CD14-positive monocyte (primary cell): Measurements from ENCODE around the gene IGFN1. TPM values are rescaled to one million over a fixed set of nuclear protein-coding genes. Genes with fewer than 3 reads are reported as not detected.
"Not testable (repeated sequence)": the region's sequence is repeated elsewhere in the genome, so short reads cannot be mapped to it uniquely, and the experiment has no call there.

Source experiments
- DNase-seq, 3 donors: peaks; one replicate each; pipeline ENCODE4 v3.0.0-alpha.2; 2011 to 2022
- H2AFZ ChIP-seq: 2 replicates; pipeline ENCODE4 v1.6.0; 2012; ENCODE audit warnings: mild to moderate bottlenecking, low read depth, low read length, inconsistent platforms; ENCODE audit not compliant: insufficient read depth, poor library complexity, severe bottlenecking
- H3K27ac ChIP-seq, 2 donors: 1 replicate in 1 of 2; 2 replicates in 1 of 2; pipeline ENCODE4 v1.5.1; 2012 to 2013; ENCODE audit warnings: low read length in 2 of 2, control low read depth in 1 of 2, inconsistent platforms in 1 of 2, low read depth in 1 of 2, mild to moderate bottlenecking in 1 of 2
- H3K27me3 ChIP-seq, 2 donors: one replicate each; pipeline versions ENCODE4 v1.6.0 to v1.6.1; 2011 to 2013; ENCODE audit warnings: low read length in 2 of 2; ENCODE audit not compliant: control insufficient read depth in 2 of 2, insufficient read depth in 2 of 2
- H3K36me3 ChIP-seq, 2 donors: replicated peaks in 1 of 2; 1 replicate in 1 of 2; 2 replicates in 1 of 2; pipeline versions ENCODE4 v1.5.1 to v1.6.1; 2012 to 2013; ENCODE audit warnings: low read length in 2 of 2, control low read depth in 1 of 2, inconsistent platforms in 1 of 2, mild to moderate bottlenecking in 1 of 2; ENCODE audit not compliant: insufficient read depth in 2 of 2, control insufficient read depth in 1 of 2
- H3K4me1 ChIP-seq, 2 donors: 1 replicate in 1 of 2; 2 replicates in 1 of 2; pipeline versions ENCODE4 v1.5.1 to v1.6.1; 2012 to 2013; ENCODE audit warnings: low read length in 2 of 2, control low read depth in 1 of 2, inconsistent platforms in 1 of 2, mild to moderate bottlenecking in 1 of 2, moderate library complexity in 1 of 2; ENCODE audit not compliant: insufficient read depth in 2 of 2, control insufficient read depth in 1 of 2
- H3K4me2 ChIP-seq: replicated peaks from 2 replicates; pipeline ENCODE3; 2012; ENCODE audit warnings: low read length, moderate library complexity, mild to moderate bottlenecking; ENCODE audit not compliant: poor library complexity, severe bottlenecking; ENCODE audit errors: extremely low read depth
- H3K4me3 ChIP-seq, 3 experiments: fragments of 200-600 bp in 1 of 3; sonication (generic) in 1 of 3; replicated peaks in 1 of 3; 1 replicate in 2 of 3; 2 replicates in 1 of 3; pipeline ENCODE4 v1.5.1; 2011 to 2013; ENCODE audit warnings: low read length in 3 of 3, mild to moderate bottlenecking in 3 of 3, control low read depth in 2 of 3, low read depth in 2 of 3, inconsistent platforms in 1 of 3, moderate library complexity in 1 of 3
- H3K79me2 ChIP-seq: 2 replicates; pipeline ENCODE4 v1.6.0; 2012; ENCODE audit warnings: mild to moderate bottlenecking, control low read depth, inconsistent platforms, low read length, moderate library complexity; ENCODE audit not compliant: insufficient read depth
- H3K9ac ChIP-seq: 2 replicates; pipeline ENCODE4 v1.6.0; 2017; ENCODE audit warnings: low read length, mild to moderate bottlenecking; ENCODE audit not compliant: insufficient read depth, poor library complexity, severe bottlenecking
- H3K9me3 ChIP-seq, 2 donors: replicated peaks in 1 of 2; 1 replicate in 1 of 2; 2 replicates in 1 of 2; pipeline versions ENCODE4 v1.5.1 to v1.6.1; 2012 to 2013; ENCODE audit warnings: low read length in 2 of 2, control low read depth in 1 of 2; ENCODE audit not compliant: control insufficient read depth in 1 of 2, insufficient read depth in 1 of 2
- H4K20me1 ChIP-seq: 2 replicates; pipeline ENCODE4 v1.6.0; 2012; ENCODE audit warnings: mild to moderate bottlenecking, low read length, control low read depth, moderate library complexity; ENCODE audit not compliant: insufficient read depth
- H3K27ac Mint-ChIP-seq, 7 donors: one replicate each; pipeline ENCODE4 v1.8.0; 2020; ENCODE audit warnings: mild to moderate bottlenecking in 7 of 7, mixed read lengths in 7 of 7, moderate library complexity in 6 of 7, inconsistent platforms in 2 of 7
- H3K27me3 Mint-ChIP-seq, 3 donors: one replicate each; pipeline ENCODE4 v1.8.0; 2021 to 2022; ENCODE audit warnings: low read depth in 3 of 3, mild to moderate bottlenecking in 3 of 3, mixed read lengths in 3 of 3, moderate library complexity in 3 of 3, inconsistent platforms in 1 of 3
- H3K36me3 Mint-ChIP-seq, 2 donors: one replicate each; pipeline ENCODE4 v1.8.0; 2020; ENCODE audit warnings: mixed read lengths in 2 of 2, inconsistent platforms in 1 of 2, mild to moderate bottlenecking in 1 of 2
- H3K4me1 Mint-ChIP-seq: one replicate; pipeline ENCODE4 v1.8.0; 2020; ENCODE audit warnings: mild to moderate bottlenecking, mixed read lengths
- H3K4me3 Mint-ChIP-seq, 2 donors: one replicate each; pipeline ENCODE4 v1.8.0; 2020; ENCODE audit warnings: mild to moderate bottlenecking in 2 of 2, mixed read lengths in 2 of 2, moderate library complexity in 1 of 2
- H3K9me3 Mint-ChIP-seq, 7 donors: one replicate each; pipeline ENCODE4 v1.8.0; 2020 to 2022; ENCODE audit warnings: mixed read lengths in 7 of 7, mild to moderate bottlenecking in 6 of 7, moderate library complexity in 6 of 7, inconsistent platforms in 2 of 7
- CTCF ChIP-seq: fragments of 200-600 bp; IDR thresholded peaks from one replicate; pipeline ENCODE4 v1.8.0; 2022; ENCODE audit warnings: antibody characterized with exemption, mild to moderate bottlenecking
- WGBS: methylation state at CpG from one replicate; pipeline ENCODE4 v1.1.5; 2013; ENCODE audit warnings: missing lambda C conversion rate; ENCODE audit not compliant: insufficient coverage; 5-methylcytosine and 5-hydroxymethylcytosine counted together
- intact Hi-C, 2 donors: fragments of 100-400 bp; cut with micrococcal nuclease; formaldehyde crosslinking; loops; one replicate each; pipeline versions ENCODE4 v1.15.0 to v1.15.1; 2023
- polyA plus RNA-seq, 3 donors: library from polyadenylated mRNA; depleted of rRNA in 1 of 3; unstranded in 2 of 3; stranded (reverse) in 1 of 3; fragments of 300-500 nt in 2 of 3; fragments of >200 nt in 1 of 3; fragmentation: Illumina TruSeq in 2 of 3; gene quantifications; 1 replicate in 2 of 3; 2 replicates in 1 of 3; pipeline ENCODE4 v1.2.3, GENCODE V29; 2012 to 2021

IGFN1 gene
- polyA plus RNA-seq, 3 donors: not detected

- Mint-ChIP-seq H3K27me3 (peaks cover 0 to 7% (median 0%) of the 10 kb centered on the region in 3 donors), H3K9me3 (peaks cover 0 to 5% (median 0%) of the 10 kb centered on the region in 7 donors), H3K27ac (no peak overlapping the region), H3K4me3 (no peak overlapping the region), H3K36me3 (no peaks in the 10 kb centered on the region), H3K4me1 (peaks cover 16% of the 10 kb centered on the region)
- H3K36me3 ChIP-seq: peaks cover 0 to 3% of the 10 kb centered on the region in 2 donors
- TF ChIP-seq CTCF: no peak
- no peaks in the 10 kb centered on the region for H3K27me3 ChIP-seq
- H3K4me2 ChIP-seq: no peak overlapping the region
- no peak for DNase-seq
- peaks cover 3% of the 10 kb centered on the region for H3K79me2 ChIP-seq
- no peak overlapping the region for H3K4me3 ChIP-seq
- no peaks in the 10 kb centered on the region for H3K9me3 ChIP-seq
- no peaks in the 10 kb centered on the region for H4K20me1 ChIP-seq
- H3K4me1 ChIP-seq: peaks cover 14 to 17% of the 10 kb centered on the region in 2 donors
- H2AFZ ChIP-seq: no peak overlapping the region
- intact Hi-C loops: no loop called here
- no peak overlapping the region for H3K9ac ChIP-seq
- no peak overlapping the region for H3K27ac ChIP-seq
Measured at GRCh38 chr1:201156819-201157218, 33.8 kb upstream of the IGFN1 start.

GRCh38 chr1:201157949-201158348, 32.7 kb upstream of the IGFN1 start:
- intact Hi-C loops: no loop called here
- Histone ChIP-seq H3K79me2 (peaks cover 3% of the 10 kb centered on the region), H4K20me1 (no peaks in the 10 kb centered on the region), H3K4me2 (no peak overlapping the region), H3K27ac (no peak overlapping the region), H3K4me1 (peaks cover 14 to 17% of the 10 kb centered on the region in 2 donors), H3K36me3 (no peaks in the 10 kb centered on the region), H3K9ac (no peak overlapping the region), H3K27me3 (no peaks in the 10 kb centered on the region), H2AFZ (no peak overlapping the region), H3K9me3 (no peaks in the 10 kb centered on the region), H3K4me3 (no peak overlapping the region)
- no peaks in the 10 kb centered on the region for H3K36me3 Mint-ChIP-seq
- H3K9me3 Mint-ChIP-seq: peaks cover 0 to 5% (median 0%) of the 10 kb centered on the region in 7 donors
- peak overlapping the region in 2 of 7 donors; percentile 62 for H3K27ac Mint-ChIP-seq
- peaks cover 14% of the 10 kb centered on the region for H3K4me1 Mint-ChIP-seq
- no CpG with 5 or more reads among the region's 2 CpGs for WGBS
- H3K4me3 Mint-ChIP-seq: no peak overlapping the region
- no peak for DNase-seq
- TF ChIP-seq CTCF: no peak
- H3K27me3 Mint-ChIP-seq: peaks cover 0 to 7% (median 0%) of the 10 kb centered on the region in 3 donors

GRCh38 chr1:201163036-201163435, 27.6 kb upstream of the IGFN1 start:
- H3K4me1 Mint-ChIP-seq, H3K9me3 ChIP-seq, H3K36me3 ChIP-seq, H3K9ac ChIP-seq, DNase-seq, H2AFZ ChIP-seq, H3K4me3 ChIP-seq, H3K4me3 Mint-ChIP-seq, H3K4me2 ChIP-seq, intact Hi-C loops, H4K20me1 ChIP-seq, H3K4me1 ChIP-seq, H3K27me3 Mint-ChIP-seq, H3K27ac ChIP-seq, H3K36me3 Mint-ChIP-seq, H3K79me2 ChIP-seq, H3K27ac Mint-ChIP-seq, H3K9me3 Mint-ChIP-seq, H3K27me3 ChIP-seq: not testable (repeated sequence)
- WGBS: 84% methylated on average over 5 of the region's 8 CpGs
